IPS-NIHi11 (cell line): ENCODE data around the gene TOMM22.

Experiments used
- DNase-seq: peaks from one replicate; pipeline ENCODE4 v3.0.0; 2012; ENCODE audit warnings: mixed read lengths, low spot score

TOMM22 gene

GRCh38 chr22:38733724-38734381 lies 52.1 kb downstream of the TOMM22 start:
- DNase-seq, result no peak

- DNase-seq, result no peak
These were observed 52.8 kb downstream of the TOMM22 start for GRCh38 chr22:38734421-38735100.
